GM21737 (cell line): Measurements from ENCODE around the gene CYP2C9.

Experiments
- ATAC-seq: cut with Tn5 transposase; IDR thresholded peaks from one replicate; pipeline ENCODE4 v1.9.1; 2021; ENCODE audit warnings: mild to moderate bottlenecking, moderate library complexity; ENCODE audit not compliant: unreplicated experiment

Gene CYP2C9

DNA sequence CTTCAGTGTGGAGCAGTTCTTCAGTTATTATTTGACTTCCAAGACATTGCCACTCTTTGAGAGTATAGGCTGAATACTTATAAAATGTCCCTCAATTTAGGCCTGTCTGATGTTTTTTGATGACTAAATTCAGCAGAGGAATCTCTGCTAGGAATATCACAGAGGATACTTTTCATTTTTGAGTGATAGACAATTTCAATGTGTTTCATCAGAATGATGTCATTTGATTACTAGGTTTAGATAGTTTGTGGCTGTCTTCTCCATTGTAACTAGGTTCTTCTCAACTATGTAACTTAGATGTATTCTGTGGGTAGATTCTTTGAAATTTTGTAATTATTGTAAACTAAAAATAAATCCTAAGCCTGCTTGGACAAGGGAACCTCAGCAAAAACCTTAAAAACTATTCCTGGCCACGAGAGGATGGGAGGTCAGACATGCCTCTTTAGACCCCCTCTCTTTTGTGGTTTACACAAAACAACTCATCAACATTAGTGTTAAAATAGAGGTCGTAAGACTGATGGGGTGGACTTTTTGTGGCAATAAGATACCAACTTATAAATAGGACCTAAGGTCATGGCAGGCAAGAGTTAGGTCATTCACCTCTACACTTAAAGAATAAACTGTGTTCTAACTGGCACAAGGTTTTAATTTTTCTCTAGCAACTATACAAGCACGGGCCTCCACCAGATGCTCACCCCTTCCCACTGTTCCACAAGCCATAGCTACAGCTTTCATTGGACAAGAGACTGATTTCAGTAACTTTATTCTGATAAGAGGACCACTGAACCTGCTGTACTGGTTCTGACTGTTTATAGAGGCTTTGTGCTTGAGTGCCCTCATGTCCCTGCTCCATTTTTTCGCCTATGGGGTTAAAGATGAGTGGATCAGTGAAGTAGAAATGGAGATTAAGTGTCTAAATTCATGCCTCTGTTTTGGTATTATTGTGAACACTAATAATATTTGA, 97.2 kb downstream of the CYP2C9 start:
- ATAC-seq, result no peak

GRCh38 chr10:95039281-95039680, 100.8 kb downstream of the CYP2C9 start:
- no peak for ATAC-seq
